ENCODE data around the gene LAMC1. TPM values are rescaled to one million over a fixed set of nuclear protein-coding genes. Genes with fewer than 3 reads are reported as not detected.

Gene LAMC1
- total and polyA plus RNA-seq, 2 experiments from 2014 or later: 18.4 to 116 TPM

DNA sequence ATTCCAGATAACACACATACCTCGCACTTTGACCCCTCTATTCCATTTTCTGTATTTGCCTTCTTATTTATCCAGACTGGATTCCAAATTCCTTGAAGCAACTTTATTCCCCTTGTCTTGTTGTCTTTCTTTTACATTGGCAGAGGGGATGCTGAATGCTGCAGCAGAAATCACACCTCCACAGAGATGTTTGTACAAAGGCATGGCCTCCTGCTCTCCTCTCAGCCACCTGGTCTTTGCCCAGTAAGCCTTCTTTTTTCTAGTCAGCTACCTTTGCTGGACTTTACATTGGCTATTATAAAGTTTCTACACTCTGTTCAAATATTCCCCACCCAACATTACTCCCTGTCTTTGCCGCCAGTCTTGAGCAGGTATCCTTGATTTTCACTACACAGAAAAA, 75.1 kb downstream of the LAMC1 start:
- Histone ChIP-seq H3K27me3 (ENCODE audit: insufficient read depth) (no peaks in the 10 kb centered on the region), H3K4me2 (peak overlapping the region; percentile 28; the same call in 1 of the 2 replicates), H3F3A (replicated peaks; ENCODE audit: low read depth) (no peaks in the 10 kb centered on the region), H3K4me1 (ENCODE audit: insufficient read depth) (peaks cover 63% of the 10 kb centered on the region), H3K27ac (ENCODE audit: low read depth) (0 out of 2 replicates have a peak overlapping the region, but pooled peaks have one; percentile 79), H3K36me3 (ENCODE audit: insufficient read depth) (no peaks in the 10 kb centered on the region), H3K9me2 (ENCODE audit: insufficient read depth) (no peaks in the 10 kb centered on the region), H2AFZ (no peak overlapping the region), H3K4me3 (no peak overlapping the region), H4K20me1 (replicated peaks; ENCODE audit: insufficient read depth) (no peaks in the 10 kb centered on the region), H3K79me2 (replicated peaks; ENCODE audit: insufficient read depth) (peaks cover 74% of the 10 kb centered on the region)
- Mint-ChIP-seq H3K4me3 (no peak overlapping the region), H3K27me3 (ENCODE audit: insufficient read depth, low read depth, poor library complexity) (no peaks in the 10 kb centered on the region), H3K36me3 (ENCODE audit: low read depth) (peaks cover 2% of the 10 kb centered on the region; the same call in 1 of the 3 replicates), H3K4me1 (peaks cover 30% of the 10 kb centered on the region), H3K9me3 (no peaks in the 10 kb centered on the region), H3K27ac (no peak overlapping the region)
- TF ChIP-seq, protein P1, sequence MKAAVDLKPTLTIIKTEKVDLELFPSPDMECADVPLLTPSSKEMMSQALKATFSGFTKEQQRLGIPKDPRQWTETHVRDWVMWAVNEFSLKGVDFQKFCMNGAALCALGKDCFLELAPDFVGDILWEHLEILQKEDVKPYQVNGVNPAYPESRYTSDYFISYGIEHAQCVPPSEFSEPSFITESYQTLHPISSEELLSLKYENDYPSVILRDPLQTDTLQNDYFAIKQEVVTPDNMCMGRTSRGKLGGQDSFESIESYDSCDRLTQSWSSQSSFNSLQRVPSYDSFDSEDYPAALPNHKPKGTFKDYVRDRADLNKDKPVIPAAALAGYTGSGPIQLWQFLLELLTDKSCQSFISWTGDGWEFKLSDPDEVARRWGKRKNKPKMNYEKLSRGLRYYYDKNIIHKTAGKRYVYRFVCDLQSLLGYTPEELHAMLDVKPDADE (IDR thresholded peaks at IDR 0.05): no peak
- no peak for TF ChIP-seq JUNB (IDR thresholded peaks at IDR 0.05; ENCODE audit: unreplicated experiment)
- no peak for TF ChIP-seq NANOG (IDR thresholded peaks at IDR 0.05; ENCODE audit: borderline replicate concordance)
- TF ChIP-seq POLR2AphosphoS5 (IDR thresholded peaks at IDR 0.05; ENCODE audit: low read depth): no peak
- no peak for TF ChIP-seq CREB1 (CRISPR knock-in tag; IDR thresholded peaks at IDR 0.05; ENCODE audit: low read depth)
- no peak for TF ChIP-seq EZH2phosphoT487 (IDR thresholded peaks at IDR 0.05; ENCODE audit: unreplicated experiment)
- TF ChIP-seq, protein P2, sequence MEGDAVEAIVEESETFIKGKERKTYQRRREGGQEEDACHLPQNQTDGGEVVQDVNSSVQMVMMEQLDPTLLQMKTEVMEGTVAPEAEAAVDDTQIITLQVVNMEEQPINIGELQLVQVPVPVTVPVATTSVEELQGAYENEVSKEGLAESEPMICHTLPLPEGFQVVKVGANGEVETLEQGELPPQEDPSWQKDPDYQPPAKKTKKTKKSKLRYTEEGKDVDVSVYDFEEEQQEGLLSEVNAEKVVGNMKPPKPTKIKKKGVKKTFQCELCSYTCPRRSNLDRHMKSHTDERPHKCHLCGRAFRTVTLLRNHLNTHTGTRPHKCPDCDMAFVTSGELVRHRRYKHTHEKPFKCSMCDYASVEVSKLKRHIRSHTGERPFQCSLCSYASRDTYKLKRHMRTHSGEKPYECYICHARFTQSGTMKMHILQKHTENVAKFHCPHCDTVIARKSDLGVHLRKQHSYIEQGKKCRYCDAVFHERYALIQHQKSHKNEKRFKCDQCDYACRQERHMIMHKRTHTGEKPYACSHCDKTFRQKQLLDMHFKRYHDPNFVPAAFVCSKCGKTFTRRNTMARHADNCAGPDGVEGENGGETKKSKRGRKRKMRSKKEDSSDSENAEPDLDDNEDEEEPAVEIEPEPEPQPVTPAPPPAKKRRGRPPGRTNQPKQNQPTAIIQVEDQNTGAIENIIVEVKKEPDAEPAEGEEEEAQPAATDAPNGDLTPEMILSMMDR (conservative IDR thresholded peaks at IDR 0.05; ENCODE audit: low read depth in 2 of 2): no peak
- no peak for TF ChIP-seq ZNF114 (CRISPR knock-in tag; IDR thresholded peaks at IDR 0.05)
- TF ChIP-seq EZH2 (IDR thresholded peaks at IDR 0.05; ENCODE audit: low read depth, unreplicated experiment): no peak
- TF ChIP-seq, protein P3, sequence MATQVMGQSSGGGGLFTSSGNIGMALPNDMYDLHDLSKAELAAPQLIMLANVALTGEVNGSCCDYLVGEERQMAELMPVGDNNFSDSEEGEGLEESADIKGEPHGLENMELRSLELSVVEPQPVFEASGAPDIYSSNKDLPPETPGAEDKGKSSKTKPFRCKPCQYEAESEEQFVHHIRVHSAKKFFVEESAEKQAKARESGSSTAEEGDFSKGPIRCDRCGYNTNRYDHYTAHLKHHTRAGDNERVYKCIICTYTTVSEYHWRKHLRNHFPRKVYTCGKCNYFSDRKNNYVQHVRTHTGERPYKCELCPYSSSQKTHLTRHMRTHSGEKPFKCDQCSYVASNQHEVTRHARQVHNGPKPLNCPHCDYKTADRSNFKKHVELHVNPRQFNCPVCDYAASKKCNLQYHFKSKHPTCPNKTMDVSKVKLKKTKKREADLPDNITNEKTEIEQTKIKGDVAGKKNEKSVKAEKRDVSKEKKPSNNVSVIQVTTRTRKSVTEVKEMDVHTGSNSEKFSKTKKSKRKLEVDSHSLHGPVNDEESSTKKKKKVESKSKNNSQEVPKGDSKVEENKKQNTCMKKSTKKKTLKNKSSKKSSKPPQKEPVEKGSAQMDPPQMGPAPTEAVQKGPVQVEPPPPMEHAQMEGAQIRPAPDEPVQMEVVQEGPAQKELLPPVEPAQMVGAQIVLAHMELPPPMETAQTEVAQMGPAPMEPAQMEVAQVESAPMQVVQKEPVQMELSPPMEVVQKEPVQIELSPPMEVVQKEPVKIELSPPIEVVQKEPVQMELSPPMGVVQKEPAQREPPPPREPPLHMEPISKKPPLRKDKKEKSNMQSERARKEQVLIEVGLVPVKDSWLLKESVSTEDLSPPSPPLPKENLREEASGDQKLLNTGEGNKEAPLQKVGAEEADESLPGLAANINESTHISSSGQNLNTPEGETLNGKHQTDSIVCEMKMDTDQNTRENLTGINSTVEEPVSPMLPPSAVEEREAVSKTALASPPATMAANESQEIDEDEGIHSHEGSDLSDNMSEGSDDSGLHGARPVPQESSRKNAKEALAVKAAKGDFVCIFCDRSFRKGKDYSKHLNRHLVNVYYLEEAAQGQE (IDR thresholded peaks at IDR 0.05; ENCODE audit: unreplicated experiment): no peak
- TF ChIP-seq STAT1 (IDR thresholded peaks at IDR 0.05; ENCODE audit: unreplicated experiment): no peak
- TF ChIP-seq, protein P4, sequence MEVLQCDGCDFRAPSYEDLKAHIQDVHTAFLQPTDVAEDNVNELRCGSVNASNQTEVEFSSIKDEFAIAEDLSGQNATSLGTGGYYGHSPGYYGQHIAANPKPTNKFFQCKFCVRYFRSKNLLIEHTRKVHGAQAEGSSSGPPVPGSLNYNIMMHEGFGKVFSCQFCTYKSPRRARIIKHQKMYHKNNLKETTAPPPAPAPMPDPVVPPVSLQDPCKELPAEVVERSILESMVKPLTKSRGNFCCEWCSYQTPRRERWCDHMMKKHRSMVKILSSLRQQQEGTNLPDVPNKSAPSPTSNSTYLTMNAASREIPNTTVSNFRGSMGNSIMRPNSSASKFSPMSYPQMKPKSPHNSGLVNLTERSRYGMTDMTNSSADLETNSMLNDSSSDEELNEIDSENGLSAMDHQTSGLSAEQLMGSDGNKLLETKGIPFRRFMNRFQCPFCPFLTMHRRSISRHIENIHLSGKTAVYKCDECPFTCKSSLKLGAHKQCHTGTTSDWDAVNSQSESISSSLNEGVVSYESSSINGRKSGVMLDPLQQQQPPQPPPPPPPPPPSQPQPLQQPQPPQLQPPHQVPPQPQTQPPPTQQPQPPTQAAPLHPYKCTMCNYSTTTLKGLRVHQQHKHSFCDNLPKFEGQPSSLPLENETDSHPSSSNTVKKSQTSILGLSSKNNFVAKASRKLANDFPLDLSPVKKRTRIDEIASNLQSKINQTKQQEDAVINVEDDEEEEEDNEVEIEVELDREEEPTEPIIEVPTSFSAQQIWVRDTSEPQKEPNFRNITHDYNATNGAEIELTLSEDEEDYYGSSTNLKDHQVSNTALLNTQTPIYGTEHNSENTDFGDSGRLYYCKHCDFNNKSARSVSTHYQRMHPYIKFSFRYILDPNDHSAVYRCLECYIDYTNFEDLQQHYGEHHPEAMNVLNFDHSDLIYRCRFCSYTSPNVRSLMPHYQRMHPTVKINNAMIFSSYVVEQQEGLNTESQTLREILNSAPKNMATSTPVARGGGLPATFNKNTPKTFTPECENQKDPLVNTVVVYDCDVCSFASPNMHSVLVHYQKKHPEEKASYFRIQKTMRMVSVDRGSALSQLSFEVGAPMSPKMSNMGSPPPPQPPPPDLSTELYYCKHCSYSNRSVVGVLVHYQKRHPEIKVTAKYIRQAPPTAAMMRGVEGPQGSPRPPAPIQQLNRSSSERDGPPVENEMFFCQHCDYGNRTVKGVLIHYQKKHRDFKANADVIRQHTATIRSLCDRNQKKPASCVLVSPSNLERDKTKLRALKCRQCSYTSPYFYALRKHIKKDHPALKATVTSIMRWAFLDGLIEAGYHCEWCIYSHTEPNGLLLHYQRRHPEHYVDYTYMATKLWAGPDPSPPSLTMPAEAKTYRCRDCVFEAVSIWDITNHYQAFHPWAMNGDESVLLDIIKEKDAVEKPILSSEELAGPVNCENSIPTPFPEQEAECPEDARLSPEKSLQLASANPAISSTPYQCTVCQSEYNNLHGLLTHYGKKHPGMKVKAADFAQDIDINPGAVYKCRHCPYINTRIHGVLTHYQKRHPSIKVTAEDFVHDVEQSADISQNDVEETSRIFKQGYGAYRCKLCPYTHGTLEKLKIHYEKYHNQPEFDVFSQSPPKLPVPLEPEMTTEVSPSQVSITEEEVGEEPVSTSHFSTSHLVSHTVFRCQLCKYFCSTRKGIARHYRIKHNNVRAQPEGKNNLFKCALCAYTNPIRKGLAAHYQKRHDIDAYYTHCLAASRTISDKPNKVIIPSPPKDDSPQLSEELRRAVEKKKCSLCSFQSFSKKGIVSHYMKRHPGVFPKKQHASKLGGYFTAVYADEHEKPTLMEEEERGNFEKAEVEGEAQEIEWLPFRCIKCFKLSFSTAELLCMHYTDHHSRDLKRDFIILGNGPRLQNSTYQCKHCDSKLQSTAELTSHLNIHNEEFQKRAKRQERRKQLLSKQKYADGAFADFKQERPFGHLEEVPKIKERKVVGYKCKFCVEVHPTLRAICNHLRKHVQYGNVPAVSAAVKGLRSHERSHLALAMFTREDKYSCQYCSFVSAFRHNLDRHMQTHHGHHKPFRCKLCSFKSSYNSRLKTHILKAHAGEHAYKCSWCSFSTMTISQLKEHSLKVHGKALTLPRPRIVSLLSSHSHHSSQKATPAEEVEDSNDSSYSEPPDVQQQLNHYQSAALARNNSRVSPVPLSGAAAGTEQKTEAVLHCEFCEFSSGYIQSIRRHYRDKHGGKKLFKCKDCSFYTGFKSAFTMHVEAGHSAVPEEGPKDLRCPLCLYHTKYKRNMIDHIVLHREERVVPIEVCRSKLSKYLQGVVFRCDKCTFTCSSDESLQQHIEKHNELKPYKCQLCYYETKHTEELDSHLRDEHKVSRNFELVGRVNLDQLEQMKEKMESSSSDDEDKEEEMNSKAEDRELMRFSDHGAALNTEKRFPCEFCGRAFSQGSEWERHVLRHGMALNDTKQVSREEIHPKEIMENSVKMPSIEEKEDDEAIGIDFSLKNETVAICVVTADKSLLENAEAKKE (CRISPR knock-in tag; IDR thresholded peaks at IDR 0.05): no peak
- TF ChIP-seq ZNF331 (CRISPR knock-in tag; IDR thresholded peaks at IDR 0.05; ENCODE audit: low read depth): no peak
- ATAC-seq (no peak), DNase-seq (ENCODE audit: low spot score) (no peak)

Data from GM23338 (cell line).